H1 (cell line): ENCODE data around the gene BCAR1. TPM values are rescaled to one million over a fixed set of nuclear protein-coding genes. Genes with fewer than 3 reads are reported as not detected.
A peak's percentile ranks its signal among the peaks of the same experiment; 100 is the strongest.

Experiments used
- CTCF ChIA-PET: fragments of 300-600 bp; sonication (Branson Sonifier 250); formaldehyde crosslinking; loops from one replicate; lab custom pipeline; 2021; ENCODE audit not compliant: partially characterized antibody; lab: Charles Lee
- POLR2A ChIA-PET: fragments of 300-600 bp; sonication (Branson Sonifier 250); formaldehyde crosslinking; loops from one replicate; lab custom pipeline; 2021; ENCODE audit warnings: inconsistent platforms; ENCODE audit not compliant: partially characterized antibody; lab: Charles Lee
- DNase-seq, 2 experiments: peaks; one replicate each; pipeline versions ENCODE4 v3.0.0 to v3.0.0-alpha.2; 2010 to 2022; ENCODE audit warnings: low spot score in 2 of 2, low read depth in 1 of 2, mixed read lengths in 1 of 2
- FAIRE-seq: peaks from 2 replicates; lab custom pipeline; 2011; peaks lifted over from hg19 to GRCh38; lab: Jason Lieb, UNC
- H2AFZ ChIP-seq: 2 replicates; pipeline ENCODE4 v1.8.1; 2012; ENCODE audit warnings: low read length, inconsistent platforms
- H2AK5ac ChIP-seq: 2 replicates; pipeline ENCODE4 v1.6.1; 2013; ENCODE audit warnings: low read depth, low read length
- H2BK120ac ChIP-seq: replicated peaks from 2 replicates; pipeline ENCODE3; 2013; ENCODE audit warnings: low read depth, low read length, inconsistent platforms
- H2BK12ac ChIP-seq: 2 replicates; pipeline ENCODE4 v1.6.1; 2013; ENCODE audit warnings: low read depth, low read length
- H2BK15ac ChIP-seq: 2 replicates; pipeline ENCODE4 v1.6.1; 2013; ENCODE audit warnings: low read length
- H2BK20ac ChIP-seq: 2 replicates; pipeline ENCODE4 v1.6.1; 2013; ENCODE audit warnings: low read length
- H2BK5ac ChIP-seq: 2 replicates; pipeline ENCODE4 v1.6.1; 2013; ENCODE audit warnings: low read depth, low read length
- H3K14ac ChIP-seq: 2 replicates; pipeline ENCODE4 v1.6.1; 2013; ENCODE audit warnings: inconsistent platforms; ENCODE audit not compliant: insufficient read length
- H3K18ac ChIP-seq: 2 replicates; pipeline ENCODE4 v1.6.1; 2013; ENCODE audit warnings: low read length; ENCODE audit errors: extremely low read depth
- H3K23ac ChIP-seq: 2 replicates; pipeline ENCODE4 v1.6.1; 2013; ENCODE audit warnings: inconsistent platforms; ENCODE audit not compliant: insufficient read length
- H3K23me2 ChIP-seq: 2 replicates; pipeline ENCODE4 v1.6.1; 2013; ENCODE audit warnings: low read depth, low read length
- H3K27ac ChIP-seq: 2 replicates; pipeline ENCODE4 v1.6.1; 2011; ENCODE audit warnings: low read depth, low read length, inconsistent platforms
- H3K27me3 ChIP-seq, 4 experiments: replicated peaks in 1 of 4; 1 replicate in 1 of 4; 2 replicates in 3 of 4; pipeline versions ENCODE4 v1.6.1 to v1.8.1; 2011 to 2013; ENCODE audit warnings: low read length in 3 of 4, mild to moderate bottlenecking in 3 of 4, inconsistent platforms in 2 of 4, mixed read lengths in 2 of 4, moderate library complexity in 1 of 4; ENCODE audit not compliant: control insufficient read depth in 3 of 4, insufficient read depth in 3 of 4; ENCODE audit errors: extremely low read depth in 1 of 4
- H3K36me3 ChIP-seq, 4 experiments: 2 replicates each; pipeline versions ENCODE4 v1.6.1 to v1.8.1; 2011 to 2013; ENCODE audit warnings: mild to moderate bottlenecking in 4 of 4, low read length in 3 of 4, moderate library complexity in 2 of 4, control low read depth in 1 of 4, inconsistent platforms in 1 of 4; ENCODE audit not compliant: insufficient read depth in 4 of 4, control insufficient read depth in 2 of 4
- H3K4ac ChIP-seq: replicated peaks from 2 replicates; pipeline ENCODE3; 2013; ENCODE audit warnings: low read length, low read depth, mixed read lengths, inconsistent platforms; ENCODE audit not compliant: insufficient read length
- H3K4me1 ChIP-seq, 4 experiments: replicated peaks in 1 of 4; 1 replicate in 1 of 4; 2 replicates in 3 of 4; pipeline versions ENCODE4 v1.6.1 to v1.8.1; 2011 to 2013; ENCODE audit warnings: low read length in 3 of 4, inconsistent platforms in 2 of 4, mixed read lengths in 1 of 4; ENCODE audit not compliant: insufficient read depth in 4 of 4, control insufficient read depth in 3 of 4
- H3K4me2 ChIP-seq, 2 experiments: 2 replicates each; pipeline versions ENCODE4 v1.6.1 to v1.8.1; 2011 to 2013; ENCODE audit warnings: low read depth in 2 of 2, low read length in 2 of 2, control low read depth in 1 of 2, inconsistent platforms in 1 of 2, mild to moderate bottlenecking in 1 of 2; ENCODE audit not compliant: insufficient read depth in 1 of 2
- H3K4me3 ChIP-seq, 4 experiments: fragments of 200-600, 300-600 bp in 1 of 4; sonication (generic), shearing (Covaris generic), sonication (Bioruptor Twin) in 1 of 4; 2 replicates each; pipeline versions ENCODE4 v1.5.1 to v1.8.1; 2011 to 2016; ENCODE audit warnings: low read length in 4 of 4, low read depth in 3 of 4, control low read depth in 2 of 4, inconsistent platforms in 2 of 4, mild to moderate bottlenecking in 2 of 4, mixed read lengths in 1 of 4, moderate library complexity in 1 of 4; ENCODE audit not compliant: insufficient read depth in 2 of 4; ENCODE audit errors: extremely low read depth in 1 of 4
- H3K56ac ChIP-seq: replicated peaks from 2 replicates; pipeline ENCODE3; 2013; ENCODE audit warnings: low read depth, mild to moderate bottlenecking, mixed read lengths, low read length, inconsistent platforms; ENCODE audit not compliant: insufficient read length
- H3K79me1 ChIP-seq: 2 replicates; pipeline ENCODE4 v1.6.1; 2013; ENCODE audit warnings: low read depth, low read length, control low read depth
- H3K79me2 ChIP-seq, 2 experiments: 2 replicates each; pipeline versions ENCODE4 v1.6.1 to v1.8.1; 2012 to 2013; ENCODE audit warnings: low read length in 2 of 2, mild to moderate bottlenecking in 2 of 2, inconsistent platforms in 1 of 2; ENCODE audit not compliant: insufficient read depth in 2 of 2, control insufficient read depth in 1 of 2
- H3K9ac ChIP-seq, 4 experiments: replicated peaks in 1 of 4; 1 replicate in 1 of 4; 2 replicates in 3 of 4; pipeline versions ENCODE4 v1.6.1 to v1.8.1; 2011 to 2013; ENCODE audit warnings: low read depth in 3 of 4, low read length in 3 of 4, control low read depth in 2 of 4, mild to moderate bottlenecking in 2 of 4, moderate library complexity in 2 of 4, inconsistent platforms in 1 of 4; ENCODE audit errors: extremely low read depth in 1 of 4
- H3K9me3 ChIP-seq, 2 experiments: 2 replicates each; pipeline versions ENCODE4 v1.6.1 to v1.8.1; 2012 to 2013; ENCODE audit warnings: mild to moderate bottlenecking in 2 of 2, moderate library complexity in 2 of 2, control low read depth in 1 of 2, inconsistent platforms in 1 of 2, low read depth in 1 of 2, low read length in 1 of 2, mixed read lengths in 1 of 2; ENCODE audit not compliant: insufficient read depth in 2 of 2
- H4K20me1 ChIP-seq, 2 experiments: replicated peaks in 1 of 2; 2 replicates each; pipeline versions ENCODE3 to v1.8.1; 2011 to 2013; ENCODE audit warnings: inconsistent platforms in 2 of 2, low read length in 2 of 2, mild to moderate bottlenecking in 1 of 2; ENCODE audit not compliant: insufficient read depth in 2 of 2, control insufficient read depth in 1 of 2
- H4K5ac ChIP-seq: 2 replicates; pipeline ENCODE4 v1.6.1; 2013; ENCODE audit warnings: low read length, low read depth, mixed read lengths, inconsistent platforms; ENCODE audit not compliant: insufficient read length
- H4K8ac ChIP-seq: 2 replicates; pipeline ENCODE4 v1.8.0; 2013; ENCODE audit warnings: mild to moderate bottlenecking, moderate library complexity, low read length, inconsistent platforms; ENCODE audit not compliant: insufficient read depth; ENCODE audit errors: extremely low read depth
- H4K91ac ChIP-seq: replicated peaks from 2 replicates; pipeline ENCODE3; 2013; ENCODE audit warnings: low read length, mixed read lengths, inconsistent platforms; ENCODE audit not compliant: insufficient read length
- CHD1 ChIP-seq: IDR thresholded peaks from 2 replicates; pipeline ENCODE4 v1.6.1; 2012; ENCODE audit warnings: low read depth, low read length, improper control_type of control experiment
- RBBP5 ChIP-seq: IDR thresholded peaks from 2 replicates; pipeline ENCODE4 v1.7.1; 2012; ENCODE audit warnings: low read depth, mild to moderate bottlenecking, inconsistent platforms, low read length, moderate library complexity, borderline replicate concordance
- TBP ChIP-seq: IDR thresholded peaks from 2 replicates; pipeline ENCODE4 v1.6.1; 2011; ENCODE audit warnings: low read depth, low read length, improper control_type of control experiment
- WGBS, 2 experiments: shearing (Covaris generic) in 1 of 2; methylation state at CpG; one replicate each; pipeline versions ENCODE4 v1.1.6 to v1.1.7; 2013 to 2015; ENCODE audit warnings: low lambda C conversion rate in 2 of 2, mixed read lengths in 2 of 2, inconsistent platforms in 1 of 2, low coverage in 1 of 2, missing lambda C conversion rate in 1 of 2; ENCODE audit not compliant: insufficient replicate concordance in 2 of 2, insufficient coverage in 1 of 2, insufficient read length in 1 of 2; ENCODE audit errors: extremely low coverage in 1 of 2, missing lambda C conversion rate in 1 of 2; 5-methylcytosine and 5-hydroxymethylcytosine counted together
- polyA plus RNA-seq, 7 experiments: library from polyadenylated mRNA; depleted of rRNA in 3 of 7; stranded (reverse) in 5 of 7; unstranded in 2 of 7; fragments of >200 nt in 5 of 7; fragments of 200-250 nt in 2 of 7; gene quantifications; 1 replicate in 5 of 7; 2 replicates in 1 of 7; 4 replicates in 1 of 7; pipeline versions ENCODE4 v1.2.1 to v1.2.3, GENCODE V29; 2011 to 2013; ENCODE audit warnings: missing spikeins in 2 of 7, mixed read lengths in 2 of 7
- total RNA-seq: library from RNA; stranded (reverse); fragmentation: NEBNext Ultra II Directional; extraction: Animal tissue kit (Norgen Biotek cat#: 25700); gene quantifications from 2 replicates; pipeline ENCODE4 v1.2.1, GENCODE V29; 2021

Gene BCAR1
- total and polyA plus RNA-seq, 2 of the 8 experiments (the other 6 are each of a cell fraction or from before 2014, with no cell fraction given): 59.8 to 105 TPM

GRCh38 chr16:75266738-75267630 lies 15.6 kb upstream of the BCAR1 start:
- Histone ChIP-seq H3K9ac (no peak overlapping the region), H2BK15ac (peak overlapping the region; percentile 90), H3K56ac (peak overlapping the region; percentile 11), H3K4ac (peak overlapping the region; percentile 87), H4K20me1 (peaks cover 10 to 22% of the 10 kb centered on the region in 2 experiments), H3K36me3 (no peaks in the 10 kb centered on the region), H3K23me2 (peaks cover 11% of the 10 kb centered on the region; the same call in 1 of the 2 replicates), H3K79me1 (peaks cover 22% of the 10 kb centered on the region), H2BK5ac (0 out of 2 replicates have a peak overlapping the region, but pooled peaks have one; percentile 39), H4K5ac (no peak overlapping the region), H2AFZ (0 out of 2 replicates have a peak overlapping the region, but pooled peaks have one; percentile 49), H3K4me2 (peak overlapping the region in 1 of 2 experiments; percentile 92; a peak in 1 of 4 replicates), H3K14ac (no peak overlapping the region), H3K9me3 (no peaks in the 10 kb centered on the region), H3K23ac (no peak overlapping the region), H3K79me2 (peaks cover 0 to 35% of the 10 kb centered on the region in 2 experiments; a peak in 2 of 4 replicates), H3K4me3 (peak overlapping the region in 2 of 4 experiments; percentile 76 to 85; a peak in 3 of 8 replicates), H2BK120ac (no peak overlapping the region), H2BK20ac (0 out of 2 replicates have a peak overlapping the region, but pooled peaks have one; percentile 72), H3K18ac (no peak overlapping the region), H4K91ac (peak overlapping the region; percentile 99), H3K27me3 (no peaks in the 10 kb centered on the region), H2BK12ac (no peak overlapping the region)
- no peak for DNase-seq
- FAIRE-seq: no peak
- POLR2A ChIA-PET: interaction anchor here (0.7 to 9.2 kb wide), 10 partner anchors 14 to 206 kb away, joined by 3 to 158 read pairs (median 4); partner anchors contain the start of gene BCAR1
- CTCF ChIA-PET: interaction anchor here (1.0 to 3.5 kb wide), 7 partner anchors 10 to 68 kb away, joined by 3 to 20 read pairs (median 7); no protein-coding TSS in a partner anchor
- 75% methylated on average over 13 of the region's 27 CpGs; no CpG with 5 or more reads in 1 of the 2 experiments for WGBS, 2 experiments
- TF ChIP-seq RBBP5 (no peak), TBP (no peak), CHD1 (no peak)
- TF ChIP-seq, all 59 proteins: peak for 0
- H4K8ac ChIP-seq: peak overlapping the region; percentile 19
- no peak overlapping the region for H3K27ac ChIP-seq
- H2AK5ac ChIP-seq: peak overlapping the region; percentile 90; the same call in 1 of the 2 replicates
- peaks cover 0 to 25% (median 16%) of the 10 kb centered on the region in 4 experiments; a peak in 6 of 7 replicates for H3K4me1 ChIP-seq
